NCI-H146 treated with DMSO at 0.1 percent for 48 hours (cell line): Measurements from ENCODE around the gene SHISA7.
"Not testable (repeated sequence)": the region's sequence is repeated elsewhere in the genome, so short reads cannot be mapped to it uniquely, and the experiment has no call there.

Source experiments
- DNase-seq: peaks from one replicate; lab custom pipeline; 2025; ENCODE audit not compliant: unreplicated experiment; lab: John Stamatoyannopoulos, UW

The SHISA7 gene

DNA sequence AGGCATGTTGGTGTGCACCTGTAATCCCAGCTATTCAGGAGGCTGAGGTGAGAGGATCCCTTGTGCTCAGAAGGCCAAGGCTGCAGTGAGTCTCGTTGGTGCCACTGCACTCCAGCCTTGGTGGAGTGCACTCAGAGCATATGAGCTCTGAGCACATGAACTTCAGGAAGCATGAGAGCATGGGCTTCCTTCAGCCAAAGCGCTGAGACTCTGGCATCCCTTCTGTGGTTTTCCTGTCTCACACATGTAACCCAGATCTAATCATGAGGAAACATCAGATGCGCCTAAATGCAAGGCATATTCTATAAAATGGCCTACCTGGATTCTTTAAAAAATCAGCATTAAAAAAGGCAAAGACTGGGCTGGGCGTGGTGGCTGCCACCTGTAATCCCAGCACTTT, 21.8 kb downstream of the SHISA7 start:
- DNase-seq: not testable (repeated sequence)

DNA sequence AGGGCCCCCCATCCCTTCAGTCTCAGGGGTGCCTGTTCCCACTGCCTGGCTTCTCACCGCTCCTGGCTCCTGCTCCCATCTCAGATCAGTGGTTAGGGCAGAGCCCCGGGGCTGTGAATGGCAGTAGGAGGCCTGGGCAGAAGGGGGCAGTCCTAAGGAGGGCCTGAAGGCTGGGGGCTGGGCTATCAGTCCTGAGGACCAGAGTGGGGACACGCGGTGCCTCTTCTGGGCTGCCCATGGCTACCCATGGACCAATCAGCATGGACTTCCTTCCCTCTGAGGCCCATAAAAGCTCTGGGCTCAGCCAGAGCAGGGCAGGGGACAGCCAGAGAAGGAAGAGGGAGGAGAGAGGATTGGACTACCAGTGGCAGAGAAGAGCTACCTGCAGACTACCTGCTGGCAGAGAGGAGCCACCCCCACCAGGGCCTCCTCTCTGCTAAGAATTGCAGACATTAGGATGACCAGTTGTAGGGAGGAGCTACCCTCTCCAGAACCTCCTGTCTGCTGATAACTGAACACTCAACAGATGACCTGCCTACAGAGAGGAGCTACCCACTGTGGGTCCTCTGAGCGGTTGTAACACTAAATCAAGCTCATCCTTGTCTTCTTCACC, 23.4 kb downstream of the SHISA7 start:
- DNase-seq: no peak

GRCh38 chr19:55419103-55419502, 24.0 kb downstream of the SHISA7 start:
- no peak for DNase-seq

- DNase-seq: peak; percentile 79
Measured at GRCh38 chr19:55418185-55418584, 24.9 kb downstream of the SHISA7 start.

DNA sequence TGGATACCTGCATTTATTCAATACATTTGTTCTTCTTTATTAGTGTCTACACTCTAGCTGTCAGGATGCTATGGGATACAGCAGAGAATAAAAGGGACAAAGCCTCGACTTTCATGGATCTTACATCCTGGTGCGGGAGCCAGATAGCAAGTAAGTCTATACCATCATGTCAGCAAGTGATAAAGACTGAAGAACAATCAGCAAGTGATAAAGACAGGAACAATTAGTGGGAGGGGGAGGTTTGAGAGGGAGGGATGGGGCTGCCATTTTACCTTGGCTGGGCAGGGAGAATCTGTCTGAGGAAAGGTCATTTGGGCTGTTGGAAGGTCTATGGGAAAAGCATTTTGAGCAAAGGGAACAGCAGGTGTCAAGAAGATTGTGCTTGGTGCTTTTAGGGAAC, 32.9 kb downstream of the SHISA7 start:
- no peak for DNase-seq

DNA sequence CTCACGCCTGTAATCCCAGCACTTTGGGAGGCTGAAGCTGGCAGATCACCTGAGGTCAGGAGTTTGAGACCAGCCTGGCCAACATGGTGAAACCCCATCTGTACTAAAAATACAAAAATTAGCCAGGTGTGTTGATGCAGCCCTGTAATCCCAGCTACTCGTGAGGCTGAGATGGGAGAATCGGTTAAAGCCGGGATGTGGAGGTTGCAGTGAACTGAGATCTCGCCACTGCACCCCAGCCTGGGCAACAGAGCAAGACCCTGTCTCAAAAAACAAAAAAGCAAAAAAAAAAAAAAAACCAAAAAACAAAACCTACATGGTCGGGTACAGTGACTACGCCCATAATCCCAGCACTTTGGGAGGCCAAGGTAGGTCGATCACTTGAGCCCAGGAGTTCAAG, 33.9 kb downstream of the SHISA7 start:
- not testable (repeated sequence) for DNase-seq

GRCh38 chr19:55408533-55408872, 34.6 kb downstream of the SHISA7 start:
- DNase-seq: no peak

DNA sequence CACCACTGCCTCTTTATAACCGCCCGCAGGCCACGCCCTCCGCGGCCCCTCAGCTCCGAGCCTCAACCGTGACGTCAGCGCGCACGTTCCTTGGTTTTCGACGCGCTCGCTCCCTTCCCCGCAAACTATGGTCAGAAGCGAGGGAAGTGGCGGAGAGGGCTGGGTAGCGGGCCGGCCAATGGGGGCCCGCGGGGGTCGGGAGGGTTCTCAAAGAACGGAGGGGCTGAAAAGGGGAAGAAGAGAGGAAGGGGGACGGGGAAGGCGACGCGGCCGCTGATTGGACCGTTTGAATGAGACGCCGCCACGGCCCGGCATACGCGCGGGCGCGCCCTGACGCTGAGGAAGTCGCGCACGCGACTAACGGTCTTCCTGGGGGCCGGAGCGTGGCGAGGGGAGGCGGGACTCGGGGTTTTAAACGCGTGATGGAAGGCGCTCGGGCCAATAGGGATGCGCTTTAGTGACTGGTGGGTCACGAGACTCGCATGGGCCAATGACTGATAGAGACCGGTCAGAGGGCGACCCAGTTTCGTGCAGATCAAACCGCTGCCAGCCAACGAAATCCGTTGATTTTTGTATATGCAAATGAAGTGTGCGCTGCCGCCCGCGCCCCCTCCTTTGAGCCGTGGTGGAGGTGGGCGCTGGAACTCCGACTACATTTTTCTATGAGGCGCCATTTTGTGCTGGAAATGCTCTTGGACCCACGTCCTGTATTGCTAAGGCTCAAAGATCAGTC, 35.1 kb downstream of the SHISA7 start:
- peak; percentile 99 for DNase-seq

GRCh38 chr19:55407550-55407799, 35.6 kb downstream of the SHISA7 start, which contains the start of gene UBE2S:
UBE2S (minus strand) TSS chr19:55407788; CDS start chr19:55407589, 199 bp downstream.
- not testable (repeated sequence) for DNase-seq

DNA sequence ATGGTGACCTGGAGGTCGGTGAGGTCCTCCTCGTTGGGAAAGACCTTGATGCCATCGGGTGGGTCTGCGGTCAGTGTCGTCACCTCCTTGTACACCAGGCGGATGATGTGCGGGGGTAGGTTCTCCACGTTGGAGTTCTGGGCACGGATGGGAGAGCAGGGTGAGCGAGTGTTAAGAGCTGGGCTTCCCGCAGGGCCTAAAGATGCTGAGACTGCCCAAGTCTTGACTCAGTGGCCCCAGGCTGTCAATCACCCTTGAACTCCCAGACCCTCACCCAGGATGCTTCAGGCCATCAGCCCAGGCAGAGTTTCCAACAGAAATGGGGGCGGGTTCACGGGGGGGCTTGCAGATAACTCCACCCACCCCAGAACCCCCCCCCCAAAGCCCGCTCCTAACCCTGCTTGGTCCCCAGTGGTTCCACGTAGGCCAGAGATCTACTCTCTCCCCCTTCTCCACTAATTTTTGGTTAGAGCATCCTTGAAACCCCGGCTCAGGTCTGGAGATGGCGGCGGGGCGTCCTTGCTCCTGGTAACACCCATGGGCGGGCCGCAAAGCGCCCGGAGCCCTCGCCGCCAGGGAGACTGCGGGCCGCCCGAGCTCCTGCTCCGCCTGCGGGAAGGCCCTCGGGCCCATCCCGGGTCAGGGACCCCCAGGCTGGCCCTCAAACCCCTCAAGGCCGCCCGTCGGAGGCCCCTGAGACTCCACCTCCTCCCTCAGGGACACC, 36.1 kb downstream of the SHISA7 start:
- DNase-seq: no peak

GRCh38 chr19:55406091-55406825, 36.8 kb downstream of the SHISA7 start:
- no peak for DNase-seq

DNA sequence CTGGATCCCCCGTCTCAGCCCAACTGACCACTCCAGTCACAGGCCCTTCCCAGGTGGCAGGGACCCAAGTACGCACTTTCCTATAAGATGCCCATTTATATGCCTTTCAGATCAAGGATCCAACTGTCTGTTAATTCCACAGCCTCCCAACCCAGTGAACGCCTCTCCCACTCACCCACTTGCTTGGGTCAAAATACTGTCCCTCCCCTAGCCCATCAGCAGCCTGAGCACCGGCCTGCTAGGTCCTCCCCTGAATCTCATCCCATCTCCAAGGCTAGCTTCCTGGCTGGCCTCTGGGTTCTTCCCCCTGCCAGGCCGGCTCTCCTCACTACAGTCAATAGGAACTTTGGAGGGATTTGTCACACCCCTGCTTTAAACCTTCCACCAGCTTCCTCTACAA, 37.5 kb downstream of the SHISA7 start:
- no peak for DNase-seq

- no peak for DNase-seq
Measured at GRCh38 chr19:55402509-55402908, 40.6 kb downstream of the SHISA7 start.

DNA sequence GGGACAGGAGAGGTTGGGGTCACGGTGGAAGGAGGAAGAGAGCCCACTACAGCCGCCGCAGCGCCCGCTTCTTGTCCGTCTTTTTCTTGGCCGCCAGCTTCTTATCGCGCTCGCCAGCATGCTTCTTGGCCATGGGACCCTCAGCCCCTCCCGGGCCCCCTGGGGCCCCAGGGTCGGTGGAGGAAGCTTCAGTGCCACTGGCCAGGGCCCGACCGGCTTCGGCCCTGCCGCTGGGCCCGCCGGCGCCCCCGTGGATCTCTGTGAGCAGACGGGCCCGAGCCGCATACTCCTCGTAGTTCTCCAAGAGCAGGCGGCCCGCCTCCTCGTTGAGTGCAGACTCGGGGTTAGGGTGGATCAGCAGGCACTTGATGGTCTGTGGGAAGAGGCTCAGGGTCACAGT, 41.7 kb downstream of the SHISA7 start:
- not testable (repeated sequence) for DNase-seq

GRCh38 chr19:55400281-55401087, 42.6 kb downstream of the SHISA7 start:
- DNase-seq: no peak

DNA sequence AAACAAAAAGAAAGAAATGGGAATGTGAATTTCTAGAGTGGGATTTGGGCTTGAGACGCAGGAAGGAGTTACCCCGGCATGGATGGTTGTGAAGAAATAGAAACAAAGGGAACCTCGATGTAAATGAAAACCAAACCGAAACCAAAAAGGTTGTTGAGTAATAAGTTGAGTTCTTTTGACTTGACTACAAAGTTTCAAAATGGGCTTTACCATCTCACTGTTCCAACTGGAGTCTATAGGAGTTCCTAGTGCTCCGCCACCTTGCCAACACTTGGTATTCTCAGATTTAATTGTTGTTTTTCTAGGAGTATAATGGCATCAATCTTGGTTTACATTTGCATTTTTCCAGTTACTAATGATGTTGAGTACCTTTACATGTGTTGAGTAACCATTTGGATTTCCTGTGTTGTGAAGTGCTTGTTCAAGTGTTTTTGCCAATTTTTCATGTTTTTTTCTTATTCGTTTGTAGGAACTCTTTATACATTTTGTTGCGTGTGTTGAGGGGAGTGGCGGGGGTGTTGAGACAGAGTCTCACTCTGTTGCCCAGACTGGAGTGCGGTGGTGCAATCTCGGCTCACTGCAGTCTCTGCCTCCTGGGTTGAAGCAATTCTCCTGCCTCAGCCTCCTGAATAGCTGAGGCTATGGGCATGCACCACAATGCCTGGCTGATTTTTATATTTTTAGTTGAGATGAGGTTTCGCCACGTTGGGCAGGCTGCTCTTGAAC, 44.7 kb downstream of the SHISA7 start:
- no peak for DNase-seq

- no peak for DNase-seq
Measured at GRCh38 chr19:55392820-55393761, 50.0 kb downstream of the SHISA7 start.

DNA sequence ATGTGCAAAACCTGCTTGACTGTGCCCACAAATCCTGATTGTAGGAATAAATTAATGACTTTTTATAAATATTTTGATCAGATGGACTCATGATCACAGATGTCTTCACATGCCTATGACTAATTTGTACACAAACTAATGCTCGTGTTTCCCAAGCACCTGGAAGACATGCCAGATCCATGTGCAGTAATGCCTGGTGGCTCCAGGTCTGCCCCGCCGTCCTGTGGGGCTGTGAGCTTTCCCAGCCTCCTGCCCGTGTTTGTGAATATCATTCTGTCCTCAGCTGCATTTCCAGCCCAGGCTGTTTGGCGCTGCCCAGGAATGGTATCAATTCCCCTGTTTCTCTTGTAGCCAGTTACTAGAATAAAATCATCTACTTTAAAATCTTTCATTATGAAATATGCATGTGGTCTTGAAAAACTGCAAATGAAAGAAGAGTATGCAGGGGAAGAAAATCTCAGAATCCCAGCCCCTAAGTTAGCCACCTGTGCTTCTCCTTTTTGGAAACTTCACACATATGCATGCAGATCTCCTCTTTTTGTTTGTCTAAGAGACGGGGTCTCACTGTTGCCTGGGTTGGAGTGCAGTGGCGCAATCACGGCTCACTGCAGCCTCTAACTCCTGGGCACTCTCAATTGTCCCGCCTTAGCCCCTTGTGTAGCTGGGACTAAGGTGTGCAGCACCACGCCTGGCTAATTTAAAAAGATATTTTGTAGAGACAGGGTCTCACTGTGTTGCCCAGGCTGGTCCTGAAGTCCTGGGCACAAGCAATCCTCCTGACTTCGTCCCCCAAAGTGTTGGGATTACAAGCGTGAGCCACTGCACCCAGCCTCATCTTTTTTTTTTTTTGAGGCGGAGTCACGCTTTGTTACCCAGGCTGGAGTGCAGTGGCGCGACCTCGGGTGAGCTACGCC, 51.1 kb downstream of the SHISA7 start:
- no peak for DNase-seq
